Stomach (tissue), 9 donors: Measurements from ENCODE around the gene STX1A. TPM values are rescaled to one million over a fixed set of nuclear protein-coding genes. Genes with fewer than 3 reads are reported as not detected.

Experiments
- DNase-seq, 2 donors: peaks; one replicate each; pipeline versions ENCODE4 v3.0.0 to v3.0.0-alpha.2; 2013 to 2019
- H3K27ac ChIP-seq, 5 donors: fragments of 200-600 bp in 4 of 5; sonication (generic) in 4 of 5; one replicate each; pipeline ENCODE4 v1.5.1; 2013 to 2019; ENCODE audit warnings: mild to moderate bottlenecking in 1 of 5, moderate library complexity in 1 of 5
- H3K27me3 ChIP-seq, 3 donors: fragments of 200-600 bp; sonication (generic); one replicate each; pipeline ENCODE4 v1.5.1; 2017 to 2019; ENCODE audit warnings: mixed run types in 1 of 3
- H3K36me3 ChIP-seq, 4 donors: fragments of 200-600 bp; sonication (generic); 1 replicate in 3 of 4; 2 replicates in 1 of 4; pipeline ENCODE4 v1.5.1; 2016 to 2019
- H3K4me1 ChIP-seq, 4 donors: fragments of 200-600 bp; sonication (generic); one replicate each; pipeline ENCODE4 v1.5.1; 2016 to 2019
- H3K4me3 ChIP-seq, 4 donors: fragments of 200-600 bp; sonication (generic) in 3 of 4; one replicate each; pipeline ENCODE4 v1.5.1; 2016 to 2019; ENCODE audit warnings: mild to moderate bottlenecking in 1 of 4
- H3K9me3 ChIP-seq, 4 donors: fragments of 200-600 bp; sonication (generic); one replicate each; pipeline ENCODE4 v1.5.1; 2016 to 2019
- CTCF ChIP-seq, 7 experiments: fragments of 450-650 bp in 4 of 7; fragments of 200-600 bp in 3 of 7; sonication (generic) in 3 of 7; IDR thresholded peaks; one replicate each; pipeline ENCODE4 v1.5.1; 2016 to 2019; ENCODE audit warnings: antibody characterized with exemption in 7 of 7, control low read depth in 2 of 7, mild to moderate bottlenecking in 1 of 7
- EP300 ChIP-seq: sonication (generic); formaldehyde crosslinking; IDR thresholded peaks from one replicate; pipeline ENCODE4 v1.6.1; 2017; ENCODE audit warnings: antibody characterized with exemption
- POLR2A ChIP-seq, 4 donors: fragments of 450-650 bp; IDR thresholded peaks; one replicate each; pipeline ENCODE4 v1.6.1; 2016; ENCODE audit warnings: antibody characterized with exemption in 4 of 4, control low read depth in 2 of 4, mild to moderate bottlenecking in 1 of 4, moderate library complexity in 1 of 4
- POLR2AphosphoS5 ChIP-seq, 3 donors: sonication (generic); formaldehyde crosslinking; IDR thresholded peaks; one replicate each; pipeline ENCODE4 v1.6.1; 2016; ENCODE audit warnings: antibody characterized with exemption in 3 of 3
- WGBS, 5 donors: extraction: QIAGEN DNeasy Blood & Tissue Kit in 3 of 5; methylation state at CpG; one replicate each; pipeline versions ENCODE4 v1.1.5 to v1.1.7; 2013 to 2018; 5-methylcytosine and 5-hydroxymethylcytosine counted together
- intact Hi-C: fragments of 100-400 bp; cut with DNase I; formaldehyde crosslinking; loops from one replicate; pipeline ENCODE4 v1.15.1; 2023; ENCODE audit warnings: low total_unique reads
- polyA plus RNA-seq, 3 donors: library from polyadenylated mRNA; stranded (reverse); fragments of 200-250 nt; gene quantifications; one replicate each; pipeline ENCODE4 v1.2.3, GENCODE V29; 2013
- small RNA-seq, 4 donors: library from RNA; depleted of rRNA; stranded (forward); fragments of <200 nt; gene quantifications; one replicate each; pipeline ENCODE3, GENCODE V24; 2016
- total RNA-seq, 5 donors: library from RNA; depleted of rRNA; stranded (reverse); fragments of >200 nt; gene quantifications; one replicate each; pipeline versions ENCODE4 v1.1.0 to v1.2.3, GENCODE V29; 2014 to 2016
- donor health status: healthy with polysubstance abuse.
- donor health status: Bipolar disorder and iron deficiency.
- donor health status: healthy.

The STX1A gene
- total and polyA plus RNA-seq, 8 donors, result 1.1 to 57.2 (median 4.2) TPM; not detected in 1

GRCh38 chr7:73652541-73652949 is 66.9 kb downstream of the STX1A start:
- Histone ChIP-seq H3K27me3 (peaks cover 0 to 71% (median 32%) of the 10 kb centered on the region in 3 donors), H3K4me1 (peaks cover 6 to 10% (median 8%) of the 10 kb centered on the region in 4 donors), H3K9me3 (no peaks in the 10 kb centered on the region), H3K36me3 (no peaks in the 10 kb centered on the region), H3K27ac (no peak overlapping the region), H3K4me3 (no peak overlapping the region)
- 43 to 61% (median 50%) methylated on average over 9 to 11 of the region's 11 CpGs for WGBS, 5 donors
- intact Hi-C loops, result no loop called here
- TF ChIP-seq POLR2AphosphoS5 (IDR thresholded peaks at IDR 0.05), result no peak
- no peak for TF ChIP-seq POLR2A (IDR thresholded peaks at IDR 0.05)
- TF ChIP-seq EP300, result no peak
- no peak for TF ChIP-seq CTCF (IDR thresholded peaks at IDR 0.05)
- DNase-seq, result no peak

GRCh38 chr7:73650524-73650923 is 68.9 kb downstream of the STX1A start:
- no peaks in the 10 kb centered on the region for H3K36me3 ChIP-seq
- TF ChIP-seq POLR2A (IDR thresholded peaks at IDR 0.05), result no peak
- no peak for TF ChIP-seq POLR2AphosphoS5 (IDR thresholded peaks at IDR 0.05)
- no peak for TF ChIP-seq CTCF (IDR thresholded peaks at IDR 0.05)
- TF ChIP-seq EP300, result no peak
- WGBS, 5 donors, result 56 to 67% (median 58%) methylated on average over 5 of the region's 5 CpGs
- peaks cover 6 to 14% (median 10%) of the 10 kb centered on the region in 4 donors for H3K4me1 ChIP-seq
- intact Hi-C loops, result no loop called here
- no peak for DNase-seq
- no peak overlapping the region for H3K4me3 ChIP-seq
- H3K27ac ChIP-seq, result no peak overlapping the region
- H3K27me3 ChIP-seq, result peaks cover 0 to 83% (median 48%) of the 10 kb centered on the region in 3 donors
- H3K9me3 ChIP-seq, result no peaks in the 10 kb centered on the region

GRCh38 chr7:73649576-73649975 is 69.9 kb downstream of the STX1A start:
- H3K4me3 ChIP-seq, result no peak overlapping the region
- TF ChIP-seq POLR2A (IDR thresholded peaks at IDR 0.05), result no peak
- TF ChIP-seq POLR2AphosphoS5 (IDR thresholded peaks at IDR 0.05), result no peak
- TF ChIP-seq EP300, result no peak
- no peak for TF ChIP-seq CTCF (IDR thresholded peaks at IDR 0.05)
- WGBS, 5 donors, result 40 to 54% (median 43%) methylated on average over 5 to 9 of the region's 9 CpGs
- H3K27me3 ChIP-seq, result peaks cover 0 to 87% (median 48%) of the 10 kb centered on the region in 3 donors
- H3K36me3 ChIP-seq, result no peaks in the 10 kb centered on the region
- intact Hi-C loops, result no loop called here
- no peak for DNase-seq
- H3K4me1 ChIP-seq, result peaks cover 6 to 14% (median 10%) of the 10 kb centered on the region in 4 donors
- no peaks in the 10 kb centered on the region for H3K9me3 ChIP-seq
- H3K27ac ChIP-seq, result no peak overlapping the region

Small RNA genes lying within 50 kb of the gene (small RNA-seq; reads per million reads assigned to genes)
- gene MIR4284 (0 reads per million in 4 donors), gene RN7SL265P (0 reads per million in 4 donors)

Other genes with a start within 250 kb of the STX1A start
- 100 to 1,000 TPM in 1 of 5 donors, 10 to 100 TPM in 4; 43.0 to 210 (median 52.2) TPM for gene BAZ1B, start 197.4 kb downstream of the STX1A start, total RNA-seq
- 10 to 100 TPM in 2 of 3 donors, 1 to 10 TPM in 1; 8.9 to 18.9 (median 14.4) TPM for gene BAZ1B, start 197.4 kb downstream of the STX1A start, polyA plus RNA-seq
- gene BCL7B, start 162.0 kb downstream of the STX1A start, total RNA-seq, result 100 to 1,000 TPM in 1 of 5 donors, 10 to 100 TPM in 3, 1 to 10 TPM in 1; 9.0 to 105 (median 76.1) TPM
- 10 to 100 TPM; 39.1 to 75.6 (median 54.7) TPM for gene BCL7B, start 162.0 kb downstream of the STX1A start, polyA plus RNA-seq
- gene TBL2, start 141.1 kb downstream of the STX1A start, total RNA-seq, result 100 to 1,000 TPM in 1 of 5 donors, 10 to 100 TPM in 3, 1 to 10 TPM in 1; 1.2 to 176 (median 43.0) TPM
- gene TBL2, start 141.1 kb downstream of the STX1A start, polyA plus RNA-seq, result 10 to 100 TPM in 1 of 3 donors, 1 to 10 TPM in 2; 8.9 to 11.8 (median 9.5) TPM
- 100 to 1,000 TPM in 1 of 5 donors, 10 to 100 TPM in 3, 1 to 10 TPM in 1; 4.4 to 102 (median 16.1) TPM for gene MLXIPL, start 95.1 kb downstream of the STX1A start, total RNA-seq
- 1 to 10 TPM; 2.4 to 3.1 (median 2.6) TPM for gene MLXIPL, start 95.1 kb downstream of the STX1A start, polyA plus RNA-seq
- under 1 TPM in 1 of 5 donors, not detected in 4; 0.55 TPM for gene VPS37D, start 51.8 kb downstream of the STX1A start, total RNA-seq
- 1 to 10 TPM; 2.2 to 2.4 (median 2.3) TPM for gene VPS37D, start 51.8 kb downstream of the STX1A start, polyA plus RNA-seq
- gene DNAJC30, start 36.2 kb downstream of the STX1A start, total RNA-seq, result 10 to 100 TPM in 1 of 5 donors, 1 to 10 TPM in 3, not detected in 1; 1.2 to 11.3 (median 3.2) TPM
- gene DNAJC30, start 36.2 kb downstream of the STX1A start, polyA plus RNA-seq, result 1 to 10 TPM; 5.7 to 8.2 (median 8.0) TPM
- 10 to 100 TPM; 17.4 to 60.4 (median 34.5) TPM for gene BUD23, start 36.1 kb downstream of the STX1A start, total RNA-seq
- gene BUD23, start 36.1 kb downstream of the STX1A start, polyA plus RNA-seq, result 10 to 100 TPM; 36.7 to 71.9 (median 55.8) TPM
- 100 to 1,000 TPM in 1 of 5 donors, 10 to 100 TPM in 4; 11.6 to 112 (median 13.8) TPM for gene ABHD11, start 19.1 kb upstream of the STX1A start, total RNA-seq
- 10 to 100 TPM; 19.5 to 27.2 (median 22.9) TPM for gene ABHD11, start 19.1 kb upstream of the STX1A start, polyA plus RNA-seq
- 1,000 to 10,000 TPM in 1 of 5 donors, 1 to 10 TPM in 2, under 1 TPM in 1, not detected in 1; 0.45 to 1,550 (median 2.2) TPM for gene CLDN3, start 50.6 kb upstream of the STX1A start, total RNA-seq
- gene CLDN3, start 50.6 kb upstream of the STX1A start, polyA plus RNA-seq, result 1 to 10 TPM in 1 of 3 donors, under 1 TPM in 1, not detected in 1; 0.62 to 1.4 TPM
- gene CLDN4, start 111.3 kb upstream of the STX1A start, total RNA-seq, result 100 to 1,000 TPM in 1 of 5 donors, 10 to 100 TPM in 3, not detected in 1; 15.6 to 523 (median 17.3) TPM
- gene CLDN4, start 111.3 kb upstream of the STX1A start, polyA plus RNA-seq, result 10 to 100 TPM in 2 of 3 donors, 1 to 10 TPM in 1; 2.4 to 51.2 (median 36.1) TPM
- 1 to 10 TPM in 2 of 5 donors, under 1 TPM in 1, not detected in 2; 0.87 to 4.8 (median 3.0) TPM for gene METTL27, start 122.8 kb upstream of the STX1A start, total RNA-seq
- under 1 TPM in 1 of 3 donors, not detected in 2; 0.80 TPM for gene METTL27, start 122.8 kb upstream of the STX1A start, polyA plus RNA-seq
- not detected for gene TMEM270, start 141.5 kb upstream of the STX1A start, total RNA-seq
- gene TMEM270, start 141.5 kb upstream of the STX1A start, polyA plus RNA-seq, result not detected